WI38 (cell line): ENCODE measurements around the gene NAA10.

ENCODE experiments used
- H3K4me3 ChIP-seq: 2 replicates; pipeline ENCODE4 v1.5.1; 2011; ENCODE audit warnings: low read depth, mild to moderate bottlenecking, control low read depth, low read length
- TF ChIP-seq, protein P1 (sequence below): IDR thresholded peaks from 2 replicates; pipeline ENCODE4 v1.5.1; 2012; ENCODE audit warnings: low read depth, mild to moderate bottlenecking, control low read depth, low read length

The NAA10 gene

DNA sequence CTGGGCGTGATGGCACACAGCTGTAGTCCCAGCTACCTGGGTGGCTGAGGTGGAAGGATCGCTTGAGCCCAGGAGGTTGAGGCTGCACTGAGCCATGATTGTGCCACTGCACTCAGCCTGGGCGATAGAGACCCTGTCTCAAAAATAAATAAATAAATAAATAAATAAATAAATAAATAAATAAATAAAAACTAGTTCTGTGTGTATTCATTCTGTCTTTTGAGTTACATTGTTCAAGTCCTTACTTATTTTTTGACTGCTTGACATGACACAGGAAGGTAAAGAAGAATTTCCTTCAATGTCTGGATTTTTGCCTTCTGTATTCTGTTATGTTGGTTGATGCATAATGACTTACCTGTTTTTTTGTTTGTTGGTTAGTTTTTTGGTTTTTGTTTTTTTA, 2.2 kb upstream of the NAA10 start:
- TF ChIP-seq, protein P1, sequence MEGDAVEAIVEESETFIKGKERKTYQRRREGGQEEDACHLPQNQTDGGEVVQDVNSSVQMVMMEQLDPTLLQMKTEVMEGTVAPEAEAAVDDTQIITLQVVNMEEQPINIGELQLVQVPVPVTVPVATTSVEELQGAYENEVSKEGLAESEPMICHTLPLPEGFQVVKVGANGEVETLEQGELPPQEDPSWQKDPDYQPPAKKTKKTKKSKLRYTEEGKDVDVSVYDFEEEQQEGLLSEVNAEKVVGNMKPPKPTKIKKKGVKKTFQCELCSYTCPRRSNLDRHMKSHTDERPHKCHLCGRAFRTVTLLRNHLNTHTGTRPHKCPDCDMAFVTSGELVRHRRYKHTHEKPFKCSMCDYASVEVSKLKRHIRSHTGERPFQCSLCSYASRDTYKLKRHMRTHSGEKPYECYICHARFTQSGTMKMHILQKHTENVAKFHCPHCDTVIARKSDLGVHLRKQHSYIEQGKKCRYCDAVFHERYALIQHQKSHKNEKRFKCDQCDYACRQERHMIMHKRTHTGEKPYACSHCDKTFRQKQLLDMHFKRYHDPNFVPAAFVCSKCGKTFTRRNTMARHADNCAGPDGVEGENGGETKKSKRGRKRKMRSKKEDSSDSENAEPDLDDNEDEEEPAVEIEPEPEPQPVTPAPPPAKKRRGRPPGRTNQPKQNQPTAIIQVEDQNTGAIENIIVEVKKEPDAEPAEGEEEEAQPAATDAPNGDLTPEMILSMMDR, result no peak
- H3K4me3 ChIP-seq, result no peak overlapping the region

- peak overlapping the region; percentile 27 for H3K4me3 ChIP-seq
- TF ChIP-seq, protein P1, result no peak
These were observed 552 bp upstream of the NAA10 start for GRCh38 chrX:153935326-153935851.

- TF ChIP-seq, protein P1, result no peak
- H3K4me3 ChIP-seq, result peak overlapping the region; percentile 82
These were observed 582 bp downstream of the NAA10 start for GRCh38 chrX:153934148-153934761.

- peak overlapping the region; percentile 82 for H3K4me3 ChIP-seq
- TF ChIP-seq, protein P1, result no peak
These were observed 1.1 kb downstream of the NAA10 start for GRCh38 chrX:153933748-153934147.

DNA sequence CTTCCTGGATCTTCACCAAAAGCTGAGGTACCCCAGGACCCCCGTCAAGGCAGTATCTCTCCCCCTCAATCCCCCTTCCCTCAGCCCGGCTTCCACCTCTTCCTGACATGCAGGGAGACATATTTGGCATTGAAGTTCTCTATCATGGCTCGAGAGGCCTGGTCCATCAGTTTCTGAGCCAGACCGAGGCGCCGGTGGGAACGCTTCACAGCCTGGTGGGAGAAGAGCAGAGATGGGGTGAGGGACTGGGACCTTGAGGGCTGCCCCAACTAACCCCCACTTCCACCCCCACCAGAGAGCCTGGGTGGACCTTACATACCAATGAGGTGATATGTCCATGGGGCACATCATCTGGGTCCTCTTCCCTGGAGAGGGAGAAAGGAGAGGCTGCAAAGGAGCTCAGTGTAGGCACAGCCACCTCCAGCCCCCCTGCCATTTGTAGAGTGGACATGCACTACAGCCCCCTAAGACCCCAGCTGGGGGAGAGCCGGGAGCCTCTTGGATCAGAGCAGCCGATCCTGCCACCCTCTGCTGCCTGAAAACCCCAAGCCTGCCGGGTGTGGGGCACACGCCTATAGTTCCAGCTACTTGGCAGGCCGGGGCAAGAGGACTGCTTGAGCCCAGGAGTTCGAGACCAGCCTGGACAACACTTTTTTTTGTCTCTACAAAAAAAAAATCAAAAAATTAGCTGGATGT, 2.5 kb downstream of the NAA10 start:
- TF ChIP-seq, protein P1, result no peak
- H3K4me3 ChIP-seq, result no peak overlapping the region

DNA sequence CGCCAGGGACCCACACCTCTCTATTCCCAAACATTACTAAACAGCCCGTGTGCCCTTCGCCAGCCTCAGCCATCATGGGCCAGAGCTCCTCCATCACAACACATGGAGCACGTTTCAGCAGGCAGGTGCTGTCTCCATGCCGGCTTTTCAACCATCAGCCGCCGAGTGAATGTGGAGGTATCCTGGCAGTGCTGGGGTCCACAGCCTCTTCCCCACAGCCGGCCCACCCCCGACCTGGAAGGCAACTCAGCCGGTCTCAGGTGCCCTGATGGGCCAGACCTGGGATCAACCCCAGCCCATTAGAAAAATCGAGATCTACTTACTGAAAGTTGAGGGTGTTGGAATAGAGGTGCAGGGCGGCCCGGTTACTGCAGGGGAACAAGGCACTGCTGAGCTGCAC, 3.1 kb downstream of the NAA10 start:
- TF ChIP-seq, protein P1, result no peak

DNA sequence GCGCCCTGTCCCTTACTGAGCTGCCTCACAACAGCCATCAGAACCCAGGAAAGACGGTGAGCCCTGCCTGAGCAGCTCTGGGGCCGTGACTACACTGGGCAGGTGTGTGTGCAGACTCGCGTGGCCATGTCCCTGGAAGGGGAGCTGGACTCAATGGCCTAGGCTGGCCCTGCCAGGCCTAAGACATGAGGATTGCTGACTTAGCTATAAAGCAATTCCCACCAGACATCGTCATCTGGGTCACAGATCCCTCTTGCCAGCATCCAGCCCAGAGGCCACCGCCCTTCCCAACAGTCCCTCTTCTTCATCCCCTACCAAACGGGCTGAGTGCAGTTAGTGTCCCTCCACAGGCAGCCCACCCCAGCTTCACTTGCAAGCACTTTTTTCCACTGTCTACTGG, 3.7 kb downstream of the NAA10 start:
- TF ChIP-seq, protein P1, result no peak
- no peak overlapping the region for H3K4me3 ChIP-seq

More for the DNA sequence above, 3.1 kb downstream of the NAA10 start:
- no peak overlapping the region for H3K4me3 ChIP-seq
